Stimulated activated CD8-positive, alpha-beta memory T cell treated with anti-CD3 and anti-CD28 coated beads, Interleukin-7, amount 100 ng/mL, for 4 hours (primary cell): ENCODE data around the gene GFAP.

Experiments used
- DNase-seq, 2 donors: peaks; one replicate each; pipeline ENCODE4 v3.0.0-alpha.2; 2020; ENCODE audit warnings: low read depth in 2 of 2

GFAP gene

DNA sequence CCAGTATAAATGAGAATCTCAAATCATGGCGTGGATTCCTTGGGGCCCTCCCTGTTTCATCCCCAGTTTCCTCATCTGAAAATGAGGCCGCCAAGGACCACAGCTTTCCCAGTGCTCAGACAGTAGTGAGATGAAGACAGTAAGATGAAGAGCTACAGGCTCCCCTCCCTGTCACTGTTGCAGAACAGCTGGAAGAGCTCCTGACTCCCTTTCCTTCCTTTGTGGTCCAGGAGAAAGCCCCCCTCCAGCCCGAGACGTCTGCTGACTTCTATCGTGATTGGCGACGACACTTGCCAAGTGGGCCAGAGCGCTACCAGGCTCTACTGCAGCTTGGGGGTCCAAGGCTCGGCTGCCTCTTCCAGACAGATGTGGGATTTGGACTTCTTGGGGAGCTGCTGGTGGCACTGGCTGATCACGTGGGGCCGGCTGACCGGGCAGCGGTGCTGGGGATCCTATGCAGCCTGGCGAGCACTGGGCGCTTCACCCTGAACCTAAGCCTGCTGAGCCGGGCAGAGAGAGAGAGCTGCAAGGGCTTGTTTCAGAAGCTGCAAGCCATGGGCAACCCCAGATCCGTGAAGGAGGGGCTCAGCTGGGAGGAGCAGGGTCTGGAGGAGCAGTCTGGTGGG, 13.1 kb downstream of the GFAP start:
- no peak for DNase-seq

DNA sequence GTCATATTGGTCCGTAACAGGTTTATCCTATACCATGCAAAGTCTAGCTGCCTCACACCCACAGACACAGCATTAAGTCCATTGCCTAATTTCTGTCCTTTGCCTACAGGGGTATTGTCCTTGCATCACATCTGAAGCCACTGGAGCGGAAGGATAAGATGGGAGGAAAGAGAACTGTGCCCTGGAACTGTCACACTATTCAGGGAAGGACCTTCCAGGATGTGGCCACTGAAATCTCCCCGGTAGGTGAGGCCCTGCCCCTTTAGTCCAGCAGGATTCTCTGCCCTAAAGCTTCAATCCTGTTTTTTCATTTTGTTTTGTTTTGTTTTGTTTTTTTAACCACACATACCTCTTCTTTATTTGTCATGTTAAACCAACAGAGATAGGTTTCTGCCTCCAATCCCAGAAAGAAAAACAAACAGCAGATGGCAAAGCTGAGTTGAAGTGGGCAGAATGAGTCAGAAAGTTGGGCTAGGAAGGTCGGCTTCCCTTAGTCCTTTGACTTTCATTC, 13.8 kb downstream of the GFAP start:
- no peak for DNase-seq

DNA sequence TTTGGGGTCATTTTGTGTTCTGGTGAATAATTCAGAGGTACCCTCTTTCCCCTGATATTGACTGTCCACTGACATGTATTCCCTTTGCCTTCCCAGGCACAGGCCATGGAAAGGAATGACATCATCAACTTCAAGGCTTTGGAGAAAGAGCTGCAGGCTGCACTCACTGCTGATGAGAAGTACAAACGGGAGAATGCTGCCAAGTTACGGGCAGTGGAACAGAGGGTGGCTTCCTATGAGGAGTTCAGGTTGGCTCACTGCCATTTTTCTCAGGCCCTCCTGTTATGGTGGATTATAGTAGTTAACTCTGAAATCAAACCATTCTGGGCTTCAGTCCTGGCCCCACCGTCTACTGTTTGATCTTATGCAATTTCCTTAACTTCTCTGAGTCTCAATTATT, 14.4 kb downstream of the GFAP start:
- DNase-seq = no peak

DNA sequence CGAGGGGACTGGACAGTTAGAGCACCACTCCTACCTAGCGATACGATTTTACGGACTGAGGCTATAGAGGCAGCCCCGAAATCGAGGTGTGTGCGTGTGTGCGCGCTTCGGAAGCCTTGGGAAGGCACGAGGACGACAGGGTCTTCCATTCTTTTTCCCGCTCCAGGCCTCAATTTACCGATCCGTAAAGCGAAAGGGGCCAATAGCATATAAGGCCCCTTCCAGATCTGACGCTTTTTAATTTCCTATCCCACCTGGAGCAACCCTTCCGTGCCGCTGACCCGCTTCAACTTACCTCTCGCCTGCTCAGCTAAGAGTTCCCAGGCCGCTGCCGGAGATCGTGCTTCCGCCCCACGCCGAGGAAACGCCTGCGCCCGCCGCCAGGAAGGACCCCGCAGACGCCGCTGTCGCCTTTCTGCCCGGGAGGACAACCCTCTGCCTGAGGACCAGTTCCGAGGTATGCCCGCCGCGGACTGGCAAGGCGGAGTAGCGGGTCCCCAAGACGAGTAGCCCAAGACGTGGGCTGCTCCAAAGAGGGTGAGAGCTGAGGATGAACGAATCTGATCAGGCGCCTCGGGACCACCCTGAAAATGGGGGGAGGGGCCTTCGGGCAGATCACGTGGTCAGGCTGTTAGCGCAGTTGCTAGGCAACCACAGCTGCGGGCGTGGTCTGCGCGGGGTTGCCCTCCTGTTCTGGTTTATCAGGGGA, 16.1 kb downstream of the GFAP start, which contains the start of gene EFTUD2:
Gene EFTUD2 (minus strand): TSS at position 372 of the 709 bp plus-strand sequence. CDS start 4,924 bp downstream, outside the sequence.
- DNase-seq = peak; percentile 85 to 86

DNA sequence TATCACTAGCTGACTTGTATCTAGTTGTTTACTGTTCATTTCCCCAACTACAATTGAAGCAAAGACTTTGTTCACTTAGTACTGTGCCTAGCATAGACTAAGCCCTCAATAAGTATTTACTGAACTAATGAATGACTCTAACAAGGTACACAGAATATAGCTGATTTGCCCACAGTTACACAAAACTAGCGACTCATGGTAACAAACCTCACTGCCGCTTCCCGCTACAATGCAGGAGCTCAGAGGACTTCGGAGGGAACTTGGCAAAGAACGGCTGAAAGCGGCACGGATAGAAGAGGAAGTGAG, 16.6 kb downstream of the GFAP start:
- no peak for DNase-seq

DNA sequence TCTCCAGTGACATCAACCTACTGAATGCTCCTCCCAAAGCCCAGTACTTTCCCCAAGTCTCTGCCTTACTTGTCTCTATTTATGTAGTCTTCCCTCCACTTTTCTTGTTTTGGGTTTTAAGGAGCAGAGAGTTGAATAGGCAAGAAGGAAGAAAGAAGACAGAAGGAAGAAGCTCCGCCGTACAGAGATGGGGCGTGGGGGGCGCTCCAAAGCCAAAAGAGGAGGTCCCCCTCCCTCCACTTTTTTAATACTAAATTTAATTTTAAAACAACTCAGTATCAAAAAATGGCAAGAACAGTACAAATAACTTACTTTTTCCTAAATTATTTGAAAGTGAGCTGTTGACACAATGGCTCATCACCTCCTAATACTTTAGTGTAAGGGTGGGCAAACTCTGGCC, 20.7 kb downstream of the GFAP start:
- DNase-seq = no peak

DNA sequence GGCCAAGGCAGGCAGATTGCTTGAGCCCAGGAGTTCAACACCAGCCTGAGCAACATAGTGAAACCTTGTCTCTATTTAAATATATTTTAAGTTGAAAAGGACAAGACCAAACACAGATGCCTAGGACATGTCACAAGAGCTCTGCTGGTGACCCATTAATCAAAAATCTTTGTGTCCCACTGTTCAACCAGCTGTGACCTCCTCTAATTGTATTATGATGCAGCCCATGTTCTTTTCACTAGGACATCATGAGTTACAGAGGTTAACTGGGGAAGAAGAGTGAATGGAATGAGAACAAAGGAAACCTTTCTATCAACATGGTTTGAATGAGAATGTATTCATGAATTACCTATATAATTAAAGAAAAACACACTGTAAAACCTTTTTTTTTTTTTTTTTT, 23.1 kb downstream of the GFAP start:
- no peak for DNase-seq

DNA sequence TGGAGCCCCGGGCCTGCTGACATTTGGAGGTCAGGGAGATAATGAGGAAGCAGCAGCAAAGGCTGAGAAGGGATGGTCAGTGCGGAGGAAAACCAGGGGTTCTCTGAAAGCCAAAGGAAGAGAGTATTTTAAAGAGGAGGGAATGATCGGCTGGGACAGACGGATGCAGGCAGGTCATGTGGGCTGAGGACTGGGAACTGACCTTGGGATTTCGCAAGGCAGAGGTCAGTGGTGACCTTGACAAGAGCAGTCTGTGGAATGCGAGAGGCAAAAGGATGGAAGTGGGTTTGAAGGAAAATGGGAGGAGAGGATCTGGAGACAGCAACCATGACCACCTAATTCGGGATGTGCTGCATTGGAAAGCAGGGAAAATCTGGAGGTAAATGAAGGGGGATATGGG, 26.3 kb downstream of the GFAP start:
- no peak for DNase-seq

DNA sequence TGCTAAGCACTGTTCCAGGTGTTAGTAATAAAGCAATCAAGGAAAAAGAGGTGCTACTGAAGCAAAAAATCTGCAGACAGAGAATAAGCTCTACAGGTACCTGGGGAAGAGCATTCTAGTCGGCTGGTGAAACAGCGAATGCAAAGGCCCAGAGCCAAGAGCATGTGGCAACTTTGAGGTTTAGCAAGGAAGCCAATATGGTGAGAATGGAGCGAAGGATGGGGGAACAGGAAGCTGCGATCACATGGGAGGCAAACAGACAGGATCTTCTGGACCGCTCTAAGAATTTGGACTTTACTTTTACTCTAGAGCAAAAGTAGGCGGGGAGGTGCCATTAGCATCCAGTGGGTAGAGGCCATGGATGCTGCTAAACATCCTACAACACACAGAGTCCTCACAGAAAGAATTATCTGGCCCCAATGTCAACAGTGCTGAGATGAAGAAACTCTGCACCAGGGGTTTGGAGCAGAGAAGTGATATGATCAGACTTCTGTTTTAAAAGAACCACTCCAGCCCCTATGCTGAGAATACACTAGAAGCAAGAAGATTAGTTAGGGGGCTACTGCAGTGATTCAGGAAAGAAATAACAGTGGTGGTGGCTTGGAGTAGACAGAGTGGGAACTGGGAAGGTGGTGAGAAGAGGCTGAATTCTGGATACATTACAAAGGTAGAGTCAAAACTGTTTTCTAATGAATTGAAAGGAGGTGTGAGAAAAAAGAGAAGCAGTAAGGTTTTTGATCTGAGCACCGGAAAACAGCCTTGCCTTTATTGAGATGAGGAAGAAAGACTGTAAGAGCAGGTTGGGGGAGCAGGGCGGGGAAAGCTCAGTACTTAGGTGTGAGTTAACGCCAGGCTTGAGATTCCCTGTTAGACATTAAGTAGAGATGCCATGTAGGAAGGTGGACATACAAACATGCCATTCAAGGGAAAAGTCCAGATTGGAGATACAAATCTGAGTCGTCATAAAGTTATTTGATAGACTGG, 27.0 kb downstream of the GFAP start:
- no peak for DNase-seq

DNA sequence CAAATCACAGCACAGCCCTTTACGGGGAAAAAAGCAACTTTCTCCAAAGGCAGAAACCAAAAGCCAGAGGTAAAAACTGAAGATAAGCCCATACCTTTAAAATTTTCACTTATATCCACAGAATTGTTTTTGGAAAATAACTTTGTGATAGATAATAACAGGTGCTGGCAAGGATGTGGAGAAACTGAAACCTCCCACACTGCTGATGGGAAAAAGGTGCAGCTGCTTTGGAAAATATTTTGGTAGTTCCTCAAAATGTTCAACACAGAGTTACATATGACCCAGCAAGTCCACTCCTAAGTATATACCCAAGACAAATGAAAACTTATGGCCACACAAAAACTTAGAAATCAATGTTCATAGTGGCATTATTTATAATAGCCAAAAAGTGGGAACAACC, 28.3 kb downstream of the GFAP start:
- no peak for DNase-seq

DNA sequence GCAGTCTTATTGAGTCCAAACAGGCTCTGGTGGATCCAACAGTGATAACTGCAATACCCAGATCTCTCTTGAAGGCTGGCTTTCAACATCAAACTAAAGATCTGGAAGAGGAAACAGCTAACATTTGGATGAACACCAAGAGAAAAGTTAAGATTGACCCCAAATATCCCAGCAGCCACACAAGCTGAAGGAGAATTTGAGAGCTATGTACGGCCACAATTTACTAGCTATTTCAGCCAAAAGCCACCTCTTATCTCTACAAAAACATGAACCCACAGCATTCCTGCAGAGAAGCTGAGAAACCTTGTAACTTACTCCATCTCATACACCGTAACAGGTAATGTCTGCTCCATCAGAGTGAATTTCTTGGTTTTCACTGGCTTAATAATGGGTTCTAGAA, 30.4 kb downstream of the GFAP start:
- no peak for DNase-seq

DNA sequence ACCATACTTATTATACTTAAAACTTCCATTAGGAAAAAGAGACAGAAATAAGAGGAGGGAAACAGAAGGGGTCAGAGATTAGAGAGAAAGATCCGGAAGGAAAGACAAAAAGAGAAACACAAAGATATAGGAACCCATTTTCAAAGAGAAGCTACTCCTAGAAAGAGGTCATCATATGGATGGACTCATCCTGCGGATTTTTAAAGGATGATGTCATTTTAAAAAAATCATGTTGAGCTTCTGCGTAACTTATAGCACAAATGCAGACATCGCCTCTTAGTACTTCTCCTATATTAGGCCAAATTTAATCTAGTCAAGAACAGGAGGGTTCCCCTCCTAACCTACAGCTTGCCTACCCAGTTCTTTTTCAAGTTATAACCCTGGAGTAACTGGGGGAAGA, 34.2 kb downstream of the GFAP start:
- no peak for DNase-seq

DNA sequence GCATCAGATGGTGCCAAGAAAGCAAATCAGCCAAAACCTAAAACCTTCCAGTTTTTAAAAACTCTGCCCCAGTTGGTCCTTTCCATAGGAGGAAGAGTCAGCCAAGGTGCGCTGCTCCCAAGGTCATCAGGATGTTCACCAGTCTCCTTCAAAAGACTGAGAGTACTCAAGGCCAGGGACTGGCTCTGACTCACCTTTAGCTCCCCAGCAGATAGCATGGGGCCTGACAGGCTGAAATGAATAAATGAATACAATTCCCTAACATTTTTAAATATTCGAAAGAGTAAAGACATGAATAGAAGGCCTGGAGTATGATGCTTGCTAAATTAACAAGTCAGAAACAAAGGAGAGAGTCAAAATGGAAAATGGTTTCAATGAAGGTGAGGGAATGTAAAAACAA, 35.2 kb downstream of the GFAP start:
- DNase-seq = no peak

DNA sequence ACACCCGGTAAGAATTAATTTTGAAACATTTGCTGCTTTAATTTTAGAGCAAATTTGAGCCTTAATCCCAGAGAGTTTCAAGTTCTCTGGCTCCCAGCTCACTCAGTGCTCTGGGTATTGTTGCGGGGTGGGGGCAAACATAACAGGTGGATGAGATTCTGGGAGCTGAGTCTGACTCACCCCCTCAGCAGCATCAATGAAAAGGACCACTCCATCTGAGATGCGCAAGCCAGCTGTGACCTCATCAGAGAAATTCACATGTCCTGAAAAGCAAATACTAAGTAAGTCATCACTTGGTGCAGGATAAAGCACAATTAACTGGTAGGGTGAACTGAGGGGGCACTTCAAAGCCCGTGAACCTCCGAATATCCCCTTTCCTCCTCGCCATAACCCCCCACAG, 35.9 kb downstream of the GFAP start:
- DNase-seq = no peak

DNA sequence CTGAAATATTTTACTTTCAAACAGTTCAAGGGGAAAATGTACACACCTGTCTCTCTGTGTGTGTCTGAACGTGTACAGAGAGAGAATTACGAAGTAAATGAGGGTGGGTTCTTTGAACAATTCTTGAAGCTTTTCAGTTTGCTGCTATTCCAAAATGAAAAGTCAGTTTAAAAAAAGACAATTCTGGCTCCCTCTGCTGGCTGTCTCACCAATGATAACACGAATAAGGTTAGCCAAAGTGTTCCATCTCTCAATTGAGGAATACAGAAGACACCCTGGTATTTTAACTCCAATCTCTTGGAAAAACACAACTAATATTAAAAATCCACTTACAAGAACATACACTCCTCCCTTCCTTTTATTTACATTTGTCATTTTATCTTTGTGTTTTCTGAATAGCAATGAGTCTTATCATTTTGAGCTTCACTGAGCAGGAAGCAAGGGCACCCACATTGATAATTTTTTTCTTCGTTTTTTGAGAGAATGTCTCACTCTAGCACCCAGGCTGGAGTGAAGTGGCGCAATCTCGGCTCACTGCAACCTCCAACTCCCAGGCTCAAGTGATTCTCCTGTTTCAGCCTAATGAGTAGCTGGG, 36.6 kb downstream of the GFAP start:
- DNase-seq = no peak

DNA sequence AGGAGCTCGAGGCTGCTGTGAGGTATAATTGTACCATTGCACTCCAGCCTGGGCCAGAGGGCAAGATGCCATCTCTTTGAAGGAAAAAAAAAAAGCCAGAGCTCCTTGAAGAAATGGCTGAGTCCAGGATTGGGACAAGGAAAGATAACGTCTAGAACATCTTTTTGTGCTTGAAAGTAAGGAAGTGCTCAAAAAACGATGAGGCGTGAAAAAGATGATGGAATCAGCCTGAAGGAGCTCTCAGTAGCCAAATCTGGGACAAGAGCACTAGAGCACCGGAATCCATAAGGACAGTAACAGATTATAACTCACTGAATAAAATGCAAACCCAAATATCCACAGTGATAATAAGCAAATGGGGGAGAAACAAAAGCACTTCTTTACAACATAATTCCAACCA, 38.2 kb downstream of the GFAP start:
- no peak for DNase-seq

DNA sequence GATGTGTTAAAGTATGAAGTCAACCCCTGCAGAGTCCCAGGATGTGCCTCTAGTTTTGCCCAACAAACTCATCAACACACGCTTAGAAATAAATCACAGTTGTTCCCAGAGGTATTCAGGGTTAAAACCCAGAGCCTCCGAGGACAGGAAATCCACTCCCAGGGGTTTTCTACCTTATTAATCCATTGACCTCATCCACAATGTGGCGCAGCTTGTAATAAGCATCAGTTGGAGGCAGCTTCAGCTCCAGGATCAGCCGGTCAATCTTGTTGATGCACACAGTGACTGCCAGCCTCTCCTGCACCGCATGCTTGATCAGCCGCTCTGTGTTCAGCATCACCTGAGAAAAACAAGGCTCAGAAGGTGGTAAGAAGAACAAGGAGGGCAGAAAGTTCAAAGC, 39.5 kb downstream of the GFAP start:
- no peak for DNase-seq

DNA sequence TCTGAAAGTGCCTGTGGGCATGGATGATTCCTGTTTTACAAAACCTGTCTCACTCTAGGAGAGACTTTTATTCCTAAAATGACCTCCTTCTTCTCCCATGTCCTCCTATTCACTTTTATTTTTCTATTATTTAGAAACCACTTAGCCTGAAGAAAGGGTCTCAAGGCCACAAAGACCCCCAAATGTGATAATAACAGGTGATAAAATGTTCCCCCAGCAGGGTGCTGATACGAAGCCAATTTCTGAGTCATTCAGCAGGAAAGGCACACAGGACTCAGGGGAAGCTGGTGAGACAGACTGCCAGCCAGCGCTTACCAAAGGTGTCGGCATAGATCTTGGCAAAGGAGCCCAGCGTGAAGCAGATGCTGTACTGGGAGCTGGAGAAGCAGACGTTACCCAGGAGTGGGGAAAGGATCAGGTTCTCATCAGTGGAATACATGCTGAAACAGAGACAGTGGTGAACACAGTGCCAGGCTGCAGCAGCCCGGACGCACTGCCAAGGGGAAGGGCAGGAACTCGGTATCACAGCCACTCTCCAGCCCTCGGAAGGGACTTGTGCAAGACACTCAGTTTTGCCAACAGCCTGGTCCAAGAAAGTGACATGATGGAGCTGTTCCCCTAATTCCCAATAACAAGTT, 43.0 kb downstream of the GFAP start:
- no peak for DNase-seq

DNA sequence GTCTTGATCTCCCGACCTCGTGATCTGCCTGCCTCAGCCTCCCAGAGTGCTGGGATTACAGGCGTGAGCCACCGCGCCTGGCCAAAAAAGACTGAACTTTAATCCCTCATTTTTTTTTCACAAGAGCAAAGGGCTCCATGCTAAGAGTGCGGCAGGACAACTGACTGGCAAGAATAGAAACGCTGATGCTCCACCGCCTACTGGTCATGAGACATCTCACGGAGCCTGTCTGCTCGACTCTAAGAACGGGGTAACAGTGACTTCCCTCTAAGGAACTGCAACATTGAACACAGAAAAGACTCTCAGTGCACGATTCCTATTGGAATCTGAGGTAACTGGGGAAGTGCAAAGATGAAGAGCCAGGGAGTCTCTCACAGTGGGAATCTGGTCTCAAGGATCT, 43.7 kb downstream of the GFAP start:
- no peak for DNase-seq

DNA sequence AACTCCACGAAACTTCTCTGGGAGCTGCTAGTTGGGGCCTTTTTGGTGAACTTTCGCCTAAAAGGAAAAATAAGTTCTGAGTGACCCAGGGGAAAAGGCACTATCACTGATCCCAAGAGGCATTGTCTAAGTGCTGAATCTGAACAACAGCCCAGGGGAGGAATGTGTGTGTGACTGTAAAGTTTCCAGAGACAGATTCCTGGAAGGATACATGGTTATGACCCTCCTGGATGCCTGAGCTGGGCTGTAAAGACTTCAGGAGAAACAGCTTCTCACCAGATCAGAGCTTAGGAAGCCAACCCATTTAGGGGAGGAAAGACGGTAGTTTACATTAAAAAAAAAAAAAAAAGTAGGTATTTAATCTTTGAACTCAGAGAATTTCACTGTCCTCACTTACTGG, 47.5 kb downstream of the GFAP start:
- DNase-seq = no peak

DNA sequence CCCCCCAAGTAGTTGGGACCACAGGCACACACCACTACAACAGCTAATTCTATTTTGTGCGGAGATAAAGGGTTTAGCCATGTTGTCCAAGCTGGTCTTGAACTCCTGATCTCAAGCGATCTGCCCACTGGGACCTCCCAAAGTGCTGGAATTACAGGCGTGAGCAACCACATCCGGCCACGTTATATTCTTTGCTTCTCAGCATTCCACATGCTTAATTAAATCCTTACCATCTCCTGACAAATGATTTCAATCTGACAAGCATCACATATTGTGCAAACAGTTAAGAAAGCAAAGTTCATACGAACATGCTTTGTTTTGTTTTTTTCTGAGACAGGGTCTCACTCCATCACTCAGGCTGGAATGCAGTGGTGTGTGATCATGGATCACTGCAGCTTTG, 49.4 kb downstream of the GFAP start:
- no peak for DNase-seq

DNA sequence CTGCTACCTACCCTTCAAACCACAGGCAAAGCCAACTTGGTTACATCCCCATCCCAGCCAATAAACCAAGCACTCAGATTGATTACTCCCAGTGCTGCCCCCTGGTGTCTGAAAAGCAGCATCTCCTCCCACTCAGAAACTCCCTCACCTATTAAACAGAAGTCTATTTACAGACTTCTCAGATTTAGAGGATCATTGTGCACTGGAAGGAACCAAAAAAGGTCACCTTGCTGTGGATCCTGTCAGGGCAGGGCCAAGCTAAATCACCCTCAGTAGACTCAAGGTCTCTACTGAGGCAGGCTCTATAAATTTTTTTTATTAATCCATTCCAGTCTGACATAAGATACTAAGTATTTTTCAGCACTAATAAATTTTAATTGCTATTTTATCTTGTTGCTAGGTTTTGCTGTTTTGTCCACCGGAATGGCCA, 50.1 kb downstream of the GFAP start:
- DNase-seq = peak; percentile 41 to 49
